Measurements from ENCODE around the gene PIK3R6. TPM values are rescaled to one million over a fixed set of nuclear protein-coding genes. Genes with fewer than 3 reads are reported as not detected.
"Not testable (repeated sequence)": the region's sequence is repeated elsewhere in the genome, so short reads cannot be mapped to it uniquely, and the experiment has no call there.

PIK3R6 gene
- total and polyA plus RNA-seq, 2 donors (not counting 1 experiment from before 2014, with no cell fraction given): 2.8 to 11.0 TPM

GRCh38 chr17:8885967-8886684 is 18.7 kb upstream of the PIK3R6 start:
- H4K20me1 ChIP-seq (ENCODE audit: control insufficient read depth, insufficient read depth, low read length, poor library complexity, severe bottlenecking): peaks cover 10% of the 10 kb centered on the region
- CTCF ChIA-PET: no interaction called here
- no peaks in the 10 kb centered on the region for H3K79me2 ChIP-seq (ENCODE audit: control insufficient read depth, insufficient read depth, low read length)
- ATAC-seq (ENCODE audit: low read depth): no peak
- H3K4me2 ChIP-seq (replicated peaks; ENCODE audit: low read depth, low read length, poor library complexity, severe bottlenecking): no peak overlapping the region
- H3K27ac ChIP-seq (ENCODE audit: low read length in 2 of 2): no peak overlapping the region
- intact Hi-C loops (cut with micrococcal nuclease): no loop called here
- no peak overlapping the region for H3K4me3 Mint-ChIP-seq
- DNase-seq: no peak
- no peaks in the 10 kb centered on the region for H3K9me3 Mint-ChIP-seq (ENCODE audit: insufficient read depth)
- no peaks in the 10 kb centered on the region for H3K27me3 Mint-ChIP-seq
- no peaks in the 10 kb centered on the region for H3K4me1 Mint-ChIP-seq
- peaks cover 0 to 14% (median 0%) of the 10 kb centered on the region in 3 donors for H3K9me3 ChIP-seq (ENCODE audit: control extremely low read depth in 1 of 3, control insufficient read depth in 2 of 3, insufficient read depth in 1 of 3, low read length in 2 of 3)
- POLR2A ChIA-PET: interaction anchor here (0.6 kb wide), 1 partner anchor 93 kb away, joined by 5 read pairs; no protein-coding TSS in a partner anchor
- TF ChIP-seq EZH2 (IDR thresholded peaks at IDR 0.05; ENCODE audit: borderline replicate concordance, insufficient read depth, low read depth, low read length, poor library complexity, severe bottlenecking) (no peak), CTCF (IDR thresholded peaks at IDR 0.05) (no peak)
- no peak overlapping the region for H3K9ac ChIP-seq (ENCODE audit: low read length)
- H3K27ac Mint-ChIP-seq: no peak overlapping the region
- 99% methylated on average over 20 of the region's 23 CpGs for WGBS (ENCODE audit: insufficient coverage)
- H3K4me3 ChIP-seq (ENCODE audit: control extremely low read depth in 1 of 5, extremely low read depth in 1 of 5, insufficient read depth in 1 of 5, low read depth in 2 of 5, low read length in 4 of 5): no peak overlapping the region
- peaks cover 0 to 86% of the 10 kb centered on the region in 2 experiments for H3K36me3 ChIP-seq (replicated peaks in 1 of 2; ENCODE audit: control extremely low read depth in 1 of 2, control insufficient read depth in 1 of 2, extremely low read depth in 1 of 2, insufficient read depth in 2 of 2, low read length in 1 of 2)
- no peaks in the 10 kb centered on the region for H3K4me1 ChIP-seq (ENCODE audit: control insufficient read depth in 2 of 2, insufficient read depth in 2 of 2, low read length in 2 of 2)
- H2AFZ ChIP-seq (ENCODE audit: insufficient read depth, low read depth, low read length, poor library complexity, severe bottlenecking): no peak overlapping the region
- H3K27me3 ChIP-seq (replicated peaks in 1 of 4; ENCODE audit: control extremely low read depth in 1 of 4, control insufficient read depth in 3 of 4, insufficient read depth in 4 of 4, low read length in 3 of 4): no peaks in the 10 kb centered on the region

- H3K4me1 Mint-ChIP-seq; H3K27ac Mint-ChIP-seq; H3K27me3 Mint-ChIP-seq; H3K27me3 ChIP-seq (replicated peaks in 1 of 4; ENCODE audit: control extremely low read depth in 1 of 4, control insufficient read depth in 3 of 4, insufficient read depth in 4 of 4, low read length in 3 of 4); CTCF ChIA-PET; intact Hi-C loops (cut with micrococcal nuclease); H3K4me1 ChIP-seq (ENCODE audit: control insufficient read depth in 2 of 2, insufficient read depth in 2 of 2, low read length in 2 of 2); H3K9ac ChIP-seq (ENCODE audit: low read length); H3K4me3 Mint-ChIP-seq; H3K79me2 ChIP-seq (ENCODE audit: control insufficient read depth, insufficient read depth, low read length); H3K4me2 ChIP-seq (replicated peaks; ENCODE audit: low read depth, low read length, poor library complexity, severe bottlenecking); H3K27ac ChIP-seq (ENCODE audit: low read length in 2 of 2); H3K4me3 ChIP-seq (ENCODE audit: control extremely low read depth in 1 of 5, extremely low read depth in 1 of 5, insufficient read depth in 1 of 5, low read depth in 2 of 5, low read length in 4 of 5); H2AFZ ChIP-seq (ENCODE audit: insufficient read depth, low read depth, low read length, poor library complexity, severe bottlenecking); H3K9me3 Mint-ChIP-seq (ENCODE audit: insufficient read depth): not testable (repeated sequence)
- POLR2A ChIA-PET: interaction anchor here (0.6 kb wide), 1 partner anchor 94 kb away, joined by 5 read pairs; no protein-coding TSS in a partner anchor
- ATAC-seq (ENCODE audit: low read depth) (peak; percentile 57), DNase-seq (peak; percentile 47)
- 94% methylated on average over 12 of the region's 30 CpGs for WGBS (ENCODE audit: insufficient coverage)
- H3K9me3 ChIP-seq (ENCODE audit: control extremely low read depth in 1 of 3, control insufficient read depth in 2 of 3, insufficient read depth in 1 of 3, low read length in 2 of 3): peaks cover 0 to 14% (median 0%) of the 10 kb centered on the region in 3 donors
- H3K36me3 ChIP-seq (replicated peaks in 1 of 2; ENCODE audit: control extremely low read depth in 1 of 2, control insufficient read depth in 1 of 2, extremely low read depth in 1 of 2, insufficient read depth in 2 of 2, low read length in 1 of 2): peaks cover 0 to 84% of the 10 kb centered on the region in 2 experiments
- peaks cover 10% of the 10 kb centered on the region for H4K20me1 ChIP-seq (ENCODE audit: control insufficient read depth, insufficient read depth, low read length, poor library complexity, severe bottlenecking)
These were observed 17.9 kb upstream of the PIK3R6 start for GRCh38 chr17:8885163-8885966.

All from B cell (primary cell).